Transverse colon (tissue), 4 donors: Measurements from ENCODE around the gene CALN1. TPM values are rescaled to one million over a fixed set of nuclear protein-coding genes. Genes with fewer than 3 reads are reported as not detected.

ENCODE experiments used
- DNase-seq: peaks from one replicate; pipeline ENCODE4 v3.0.0-alpha.2; 2019
- H3K27ac ChIP-seq, 4 donors: fragments of 200-600 bp; sonication (generic); 2 replicates each; pipeline ENCODE4 v1.5.1; 2016 to 2018; ENCODE audit warnings: inconsistent platforms in 4 of 4
- H3K27me3 ChIP-seq: fragments of 200-600 bp; sonication (generic); 2 replicates; pipeline ENCODE4 v1.5.1; 2017; ENCODE audit warnings: inconsistent platforms
- H3K36me3 ChIP-seq, 4 donors: fragments of 200-600 bp; sonication (generic); 2 replicates each; pipeline ENCODE4 v1.5.1; 2017 to 2019; ENCODE audit warnings: inconsistent platforms in 4 of 4
- H3K4me1 ChIP-seq, 4 donors: fragments of 200-600 bp; sonication (generic); 2 replicates each; pipeline ENCODE4 v1.5.1; 2017 to 2020; ENCODE audit warnings: inconsistent platforms in 4 of 4
- H3K4me3 ChIP-seq, 4 donors: fragments of 200-600 bp; sonication (generic); 1 replicate in 1 of 4; 2 replicates in 3 of 4; pipeline versions ENCODE4 v1.5.1 to v1.6.1; 2017 to 2019; ENCODE audit warnings: inconsistent platforms in 4 of 4
- H3K9me3 ChIP-seq, 2 donors: fragments of 200-600 bp; sonication (generic); 2 replicates each; pipeline ENCODE4 v1.5.1; 2017 to 2019; ENCODE audit warnings: inconsistent platforms in 2 of 2
- CTCF ChIP-seq, 5 experiments: fragments of 200-600 bp in 3 of 5; fragments of 450-650 bp in 2 of 5; sonication (generic) in 3 of 5; IDR thresholded peaks; 1 replicate in 2 of 5; 2 replicates in 3 of 5; pipeline ENCODE4 v1.5.1; 2016 to 2017; ENCODE audit warnings: antibody characterized with exemption in 5 of 5, inconsistent platforms in 3 of 5, mild to moderate bottlenecking in 2 of 5, moderate library complexity in 1 of 5
- EP300 ChIP-seq: sonication (generic); formaldehyde crosslinking; IDR thresholded peaks from one replicate; pipeline ENCODE4 v1.6.1; 2017; ENCODE audit warnings: antibody characterized with exemption, low read depth
- POLR2A ChIP-seq: fragments of 450-650 bp; IDR thresholded peaks from one replicate; pipeline ENCODE4 v1.6.1; 2016; ENCODE audit warnings: antibody characterized with exemption, mild to moderate bottlenecking, moderate library complexity
- POLR2AphosphoS5 ChIP-seq, 3 donors: sonication (generic); formaldehyde crosslinking; IDR thresholded peaks; one replicate each; pipeline ENCODE4 v1.6.1; 2016; ENCODE audit warnings: antibody characterized with exemption in 3 of 3
- WGBS, 2 donors: methylation state at CpG; one replicate each; pipeline ENCODE4 v1.1.5; 2018; ENCODE audit warnings: low coverage in 1 of 2; 5-methylcytosine and 5-hydroxymethylcytosine counted together
- in situ Hi-C, 4 donors: fragments of 200-750 bp; cut with MboI; loops; one replicate each; pipeline versions ENCODE4 v1.15.0 to v1.15.1; 2017; ENCODE audit warnings: low sequenced_read_pairs in 3 of 4, low pct_ligation_motif_present in 1 of 4, low pct_unique_long_range_greater_than_20kb in 1 of 4
- intact Hi-C: fragments of 100-400 bp; cut with DNase I; formaldehyde crosslinking; loops from one replicate; pipeline ENCODE4 v1.15.1; 2023; ENCODE audit warnings: low total_unique reads
- total RNA-seq, 4 donors: library from RNA; depleted of rRNA; stranded (reverse); fragments of >200 nt; gene quantifications; one replicate each; pipeline ENCODE4 v1.1.0, GENCODE V29; 2016

CALN1 gene
- total RNA-seq, 4 donors from 2014 or later, result not detected

DNA sequence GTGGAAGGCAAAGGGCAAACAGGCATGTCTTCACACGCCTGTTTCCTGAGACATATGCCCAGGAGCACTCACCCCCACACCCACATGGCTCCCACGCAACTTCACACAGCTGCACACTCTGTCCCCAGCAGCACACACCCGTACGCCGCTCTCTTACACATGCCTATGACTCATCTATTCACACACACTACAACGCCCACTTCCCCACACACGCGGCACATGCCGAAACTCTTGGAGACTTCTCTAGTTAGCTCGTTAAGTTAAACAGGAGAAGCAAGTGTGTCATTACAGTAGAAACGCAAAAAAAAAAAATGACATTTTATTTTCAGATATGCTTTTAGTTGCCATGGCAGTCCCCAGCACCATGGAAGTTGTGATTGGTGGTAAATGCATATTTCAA lies 6.7 kb downstream of the CALN1 start:
- no peak for DNase-seq
- no peak overlapping the region for H3K4me3 ChIP-seq
- no peak overlapping the region for H3K27ac ChIP-seq
- no peaks in the 10 kb centered on the region for H3K4me1 ChIP-seq
- no peaks in the 10 kb centered on the region for H3K36me3 ChIP-seq
- in situ Hi-C loops (no loop called here), intact Hi-C loops (no loop called here)
- 61 to 76% methylated on average over 6 to 11 of the region's 11 CpGs for WGBS, 2 donors
- no peak for TF ChIP-seq POLR2AphosphoS5 (IDR thresholded peaks at IDR 0.05)
- no peak for TF ChIP-seq EP300
- TF ChIP-seq CTCF (IDR thresholded peaks at IDR 0.05), result no peak
- TF ChIP-seq POLR2A, result no peak
- H3K27me3 ChIP-seq, result no peaks in the 10 kb centered on the region
- H3K9me3 ChIP-seq, result no peaks in the 10 kb centered on the region

GRCh38 chr7:72404743-72405142 lies 7.4 kb downstream of the CALN1 start:
- no peaks in the 10 kb centered on the region for H3K4me1 ChIP-seq
- WGBS, 2 donors, result 67 to 86% methylated on average over 1 to 5 of the region's 5 CpGs
- no peaks in the 10 kb centered on the region for H3K36me3 ChIP-seq
- H3K4me3 ChIP-seq, result no peak overlapping the region
- intact Hi-C loops, result no loop called here
- H3K9me3 ChIP-seq, result no peaks in the 10 kb centered on the region
- TF ChIP-seq EP300 (no peak), POLR2A (no peak), POLR2AphosphoS5 (IDR thresholded peaks at IDR 0.05) (no peak), CTCF (IDR thresholded peaks at IDR 0.05) (no peak)
- no peak overlapping the region for H3K27ac ChIP-seq
- in situ Hi-C loops, result no loop called here
- H3K27me3 ChIP-seq, result no peaks in the 10 kb centered on the region
- no peak for DNase-seq

- Histone ChIP-seq H3K9me3 (no peaks in the 10 kb centered on the region), H3K27ac (no peak overlapping the region), H3K4me1 (no peaks in the 10 kb centered on the region), H3K27me3 (no peaks in the 10 kb centered on the region), H3K36me3 (no peaks in the 10 kb centered on the region), H3K4me3 (no peak overlapping the region)
- TF ChIP-seq EP300 (no peak), POLR2A (no peak), CTCF (IDR thresholded peaks at IDR 0.05) (no peak), POLR2AphosphoS5 (IDR thresholded peaks at IDR 0.05) (no peak)
- DNase-seq, result no peak
- 70 to 83% methylated on average over 5 to 9 of the region's 9 CpGs for WGBS, 2 donors
- in situ Hi-C loops (no loop called here), intact Hi-C loops (no loop called here)
These were observed 8.6 kb downstream of the CALN1 start for GRCh38 chr7:72403458-72404076.

- no peak overlapping the region for H3K27ac ChIP-seq
- intact Hi-C loops, result no loop called here
- no peaks in the 10 kb centered on the region for H3K4me1 ChIP-seq
- H3K36me3 ChIP-seq, result no peaks in the 10 kb centered on the region
- no peaks in the 10 kb centered on the region for H3K9me3 ChIP-seq
- TF ChIP-seq EP300, result no peak
- TF ChIP-seq POLR2A, result no peak
- TF ChIP-seq POLR2AphosphoS5 (IDR thresholded peaks at IDR 0.05), result no peak
- TF ChIP-seq CTCF (IDR thresholded peaks at IDR 0.05), result no peak
- no peaks in the 10 kb centered on the region for H3K27me3 ChIP-seq
- in situ Hi-C loops, result no loop called here
- no peak for DNase-seq
- H3K4me3 ChIP-seq, result no peak overlapping the region
- 16 to 45% methylated on average over 1 of the region's 1 CpG for WGBS, 2 donors
These were observed 18.1 kb downstream of the CALN1 start for GRCh38 chr7:72394016-72394415.
